DMS 273 treated with DMSO at 0.1 percent for 48 hours (cell line): ENCODE data around the gene CMTR2.
"Not testable (repeated sequence)": the region's sequence is repeated elsewhere in the genome, so short reads cannot be mapped to it uniquely, and the experiment has no call there.

Source experiments
- DNase-seq: peaks from one replicate; lab custom pipeline; 2025; lab: John Stamatoyannopoulos, UW

Gene CMTR2

GRCh38 chr16:71288890-71289731 lies at the start of gene CMTR2:
TSS of gene CMTR2 (minus strand) at chr16:71289402. CDS start at chr16:71285920, 3,482 bp downstream.
- DNase-seq, result peak; percentile 97

DNA sequence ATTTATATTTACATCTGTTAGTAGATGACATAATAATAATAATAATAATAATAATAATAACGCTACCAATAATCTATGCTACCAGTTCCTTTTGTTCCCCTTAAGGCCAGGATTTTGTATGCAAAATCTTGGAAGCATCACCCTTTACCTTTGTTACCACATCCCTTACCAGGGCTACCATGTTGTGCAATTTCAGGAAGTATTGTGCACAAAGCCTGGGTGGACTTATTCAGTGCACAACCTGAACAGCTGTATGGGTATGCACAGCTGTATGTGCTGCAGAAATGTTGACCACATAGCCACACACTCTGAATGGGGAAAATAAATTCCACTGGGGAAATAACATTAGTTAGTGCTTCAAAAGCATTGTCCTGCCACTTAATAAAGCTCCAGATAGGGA lies 49.4 kb upstream of the CMTR2 start:
- no peak for DNase-seq

DNA sequence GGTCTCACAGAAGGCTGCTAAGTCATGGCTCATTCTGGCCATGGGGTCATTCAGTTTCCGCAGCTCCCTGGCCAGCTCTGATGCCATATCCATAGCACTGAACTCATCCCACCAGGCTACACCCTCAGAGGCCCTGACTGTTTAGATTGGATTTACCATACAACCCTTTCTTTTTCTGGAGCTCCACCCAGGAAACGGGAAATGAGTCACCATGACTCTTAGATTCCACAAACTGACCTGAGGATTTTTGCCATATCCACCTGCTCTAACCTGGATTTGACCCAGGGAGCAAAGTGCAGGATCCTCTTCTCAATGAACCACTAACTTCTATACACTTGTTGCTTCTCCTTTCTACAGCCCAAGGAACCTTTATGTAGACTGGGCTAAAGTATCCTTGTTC lies 49.0 kb upstream of the CMTR2 start:
- DNase-seq, result no peak

DNA sequence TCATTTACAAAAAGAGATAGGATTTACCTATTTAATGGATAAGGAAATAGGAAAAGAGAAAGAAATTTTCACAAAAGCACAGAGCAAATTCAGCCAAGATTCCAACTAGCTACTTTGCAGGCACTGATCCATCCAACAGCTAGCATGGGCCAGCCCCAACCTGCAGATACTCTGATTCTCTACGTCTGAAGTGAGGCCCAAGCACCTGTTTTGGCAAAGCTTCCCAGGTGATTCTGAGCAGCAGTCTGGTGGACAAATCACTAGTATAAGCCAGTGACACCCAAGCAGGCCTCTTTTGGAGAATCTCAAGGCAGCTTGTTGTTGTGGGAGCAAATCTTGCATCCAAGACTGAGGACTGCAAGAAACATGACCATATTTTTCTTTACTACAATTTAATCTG lies 48.4 kb upstream of the CMTR2 start:
- DNase-seq, result no peak

DNA sequence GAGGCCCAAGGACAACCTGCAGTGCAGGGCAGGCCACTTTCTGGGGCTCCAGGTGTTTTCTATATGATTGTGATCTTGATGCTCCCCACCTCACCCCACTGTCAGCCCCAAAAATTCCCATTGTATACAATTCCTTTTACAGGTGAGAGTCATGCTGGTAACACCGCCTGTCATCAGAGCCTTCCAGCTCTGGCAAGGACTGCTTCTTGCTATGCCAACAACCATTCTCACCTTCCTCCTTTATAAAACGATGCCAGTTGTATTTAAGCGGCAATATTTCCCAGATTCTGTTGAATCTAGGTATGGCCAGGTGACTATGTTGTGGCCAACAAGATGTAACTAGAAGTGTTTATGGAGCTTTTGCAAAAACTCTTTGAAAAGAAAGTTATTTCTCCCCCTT lies 38.9 kb upstream of the CMTR2 start:
- DNase-seq, result no peak

- no peak for DNase-seq
Observed at GRCh38 chr16:71327720-71328119, 38.5 kb upstream of the CMTR2 start.

DNA sequence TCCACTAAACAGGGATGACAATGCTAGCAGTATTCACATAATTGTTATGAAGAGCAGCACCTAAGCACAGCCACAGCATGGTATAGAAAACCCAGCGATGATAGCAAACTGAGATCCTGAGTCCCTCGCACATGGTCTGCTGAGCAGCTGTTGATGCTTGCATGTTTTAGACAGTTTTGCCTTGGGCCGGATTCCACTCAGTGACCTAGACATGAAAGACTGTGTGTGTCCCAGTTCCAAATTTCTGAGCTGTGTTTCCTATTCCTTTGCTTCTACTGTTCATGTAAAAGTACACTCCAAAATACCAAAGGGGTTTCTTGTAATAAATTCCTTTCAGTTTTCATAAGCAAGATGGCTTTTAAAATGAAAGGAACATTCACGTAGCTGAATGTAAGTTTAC lies 30.8 kb upstream of the CMTR2 start:
- no peak for DNase-seq

GRCh38 chr16:71315269-71315668 lies 26.1 kb upstream of the CMTR2 start:
- DNase-seq, result no peak

DNA sequence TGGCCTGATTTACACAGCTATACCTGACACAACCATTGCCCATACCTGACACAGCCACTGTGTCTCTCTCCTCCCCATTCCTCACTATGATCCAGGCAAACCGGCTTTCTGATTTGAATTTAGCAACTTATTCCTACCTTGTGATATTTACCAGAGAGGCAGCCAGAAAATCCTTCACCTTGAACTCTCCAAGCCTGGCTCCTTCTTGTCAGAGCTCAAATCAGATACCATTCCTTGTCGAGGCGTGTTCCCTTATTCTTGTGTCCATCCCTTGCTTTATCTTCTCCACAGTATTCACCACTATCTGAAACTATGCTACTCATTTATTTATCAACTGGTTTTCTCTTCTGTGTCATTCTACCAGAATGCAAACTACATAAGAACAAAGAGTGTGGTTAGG lies 24.4 kb upstream of the CMTR2 start:
- DNase-seq, result not testable (repeated sequence)

- DNase-seq, result no peak
Observed at GRCh38 chr16:71311553-71312158, 22.5 kb upstream of the CMTR2 start.

DNA sequence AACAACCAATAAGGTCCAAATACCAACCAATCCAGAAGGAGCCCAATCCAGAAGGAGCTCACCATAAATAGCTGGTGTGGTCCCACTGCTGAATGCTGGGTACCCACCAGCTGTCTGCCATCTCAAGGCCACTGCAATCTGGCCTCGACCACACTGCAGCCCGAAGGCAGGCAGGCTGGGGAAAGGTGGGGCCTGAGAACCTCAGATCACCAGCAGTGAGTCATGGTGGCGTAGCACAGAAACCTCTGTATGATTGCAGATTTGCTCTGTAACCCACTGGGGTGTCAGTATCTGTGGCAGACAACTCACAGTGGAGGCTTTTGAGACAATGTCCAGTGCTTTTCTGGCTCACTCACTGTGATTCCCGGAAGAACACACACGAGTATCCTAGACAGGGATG lies 14.7 kb upstream of the CMTR2 start:
- DNase-seq, result no peak

DNA sequence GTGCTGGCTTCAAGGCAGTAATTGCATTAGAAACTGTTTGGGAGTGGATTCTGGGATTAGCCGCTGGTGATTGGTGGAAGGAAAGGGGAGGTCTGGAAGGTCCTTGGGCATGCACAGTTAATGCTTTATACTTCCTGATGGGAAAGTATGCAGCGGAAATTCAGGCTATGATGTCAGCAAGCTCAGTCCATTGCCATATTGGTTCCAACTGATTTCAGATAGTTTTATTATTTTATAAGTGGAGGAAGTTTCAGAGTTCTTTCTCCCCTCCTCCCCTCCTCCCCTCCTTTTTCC lies 8.1 kb upstream of the CMTR2 start:
- DNase-seq, result no peak

DNA sequence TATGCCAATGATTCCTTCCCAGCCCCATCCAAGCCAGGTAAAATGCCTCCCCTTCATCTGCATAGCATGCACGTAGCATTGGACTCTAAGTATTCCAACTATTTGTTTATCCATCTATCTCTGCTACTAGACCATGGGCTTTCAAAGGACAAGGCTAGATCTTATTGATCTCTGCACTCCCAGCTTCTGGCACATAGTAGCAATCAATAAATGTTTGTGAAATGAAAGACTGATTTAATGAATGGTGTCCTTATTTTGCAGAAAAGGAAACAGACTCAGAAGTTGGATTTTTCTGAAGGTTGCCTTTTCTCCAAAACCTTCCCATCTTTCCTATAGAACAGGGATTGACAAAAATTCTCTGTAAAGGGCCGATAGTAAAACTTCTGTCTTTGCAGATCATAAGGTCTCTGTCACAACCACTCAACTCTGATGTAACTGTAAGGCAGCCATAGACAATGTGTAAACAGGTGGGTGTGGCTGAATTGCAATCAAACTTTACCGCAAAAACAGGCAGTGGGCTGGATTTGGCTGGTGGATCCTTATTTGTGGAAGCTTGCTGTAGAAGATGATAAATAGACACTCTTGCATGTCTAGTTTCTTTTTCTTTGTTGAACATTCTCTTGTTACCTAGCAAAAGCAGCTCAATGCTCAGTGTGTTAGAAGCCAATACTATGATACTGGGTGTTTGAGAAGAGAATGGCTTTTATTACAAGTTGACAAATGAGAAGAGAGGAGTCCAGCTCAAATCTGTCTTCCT lies 7.6 kb upstream of the CMTR2 start:
- DNase-seq, result no peak

GRCh38 chr16:71295950-71296349 lies 6.7 kb upstream of the CMTR2 start:
- DNase-seq, result no peak

DNA sequence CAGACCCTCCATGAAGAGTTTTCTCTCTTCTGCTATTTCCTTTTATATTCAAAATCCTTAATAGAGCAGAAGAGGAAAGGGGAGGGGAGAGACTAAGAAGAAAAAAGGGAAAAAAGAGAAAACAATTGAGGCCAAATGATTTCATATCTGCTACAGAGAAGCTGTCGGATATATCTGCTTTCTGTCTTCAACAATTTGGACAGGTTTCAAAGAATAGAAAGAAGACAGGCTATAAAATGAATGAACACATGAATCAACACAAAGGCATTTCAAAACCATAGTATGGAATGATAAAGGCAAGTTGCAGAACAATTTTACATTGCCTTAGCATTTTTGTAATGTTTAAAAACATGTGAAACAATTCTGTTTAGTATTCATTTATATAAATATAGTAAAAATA lies 4.7 kb upstream of the CMTR2 start:
- DNase-seq, result no peak

DNA sequence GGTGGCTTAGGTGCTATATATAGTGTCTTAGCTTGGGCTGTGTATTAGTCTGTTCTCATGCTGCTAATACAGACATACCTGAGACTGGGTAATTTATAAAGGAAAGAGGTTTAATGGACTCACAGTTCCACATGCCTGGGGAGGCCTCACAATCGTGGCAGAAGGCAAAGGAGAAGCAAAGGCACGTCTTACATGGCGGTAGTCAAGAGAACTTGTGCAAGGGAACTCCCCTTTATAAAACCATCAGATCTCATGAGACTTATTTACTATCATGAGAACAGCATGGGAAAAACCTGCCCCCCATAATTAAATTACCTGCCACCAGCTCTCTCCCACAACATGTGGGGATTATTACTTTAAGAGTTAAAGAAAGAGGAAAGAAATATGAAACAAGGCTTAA lies 2.9 kb upstream of the CMTR2 start:
- DNase-seq, result not testable (repeated sequence)

DNA sequence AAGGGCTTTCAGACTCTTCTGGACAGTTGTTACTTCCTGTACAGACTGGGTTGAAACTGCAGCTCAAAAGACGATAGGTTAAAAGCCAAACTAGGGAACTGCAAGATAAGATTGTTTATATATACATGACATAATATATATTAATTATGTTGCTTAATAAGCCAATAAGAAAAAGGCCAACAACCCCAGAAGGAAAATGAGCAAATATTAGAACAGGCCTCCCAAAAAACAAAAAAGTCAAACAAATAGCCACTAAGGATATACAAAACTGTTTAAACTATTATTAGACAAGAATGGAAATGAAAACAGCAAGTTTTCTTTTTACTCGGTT lies 495 bp upstream of the CMTR2 start:
- no peak for DNase-seq

DNA sequence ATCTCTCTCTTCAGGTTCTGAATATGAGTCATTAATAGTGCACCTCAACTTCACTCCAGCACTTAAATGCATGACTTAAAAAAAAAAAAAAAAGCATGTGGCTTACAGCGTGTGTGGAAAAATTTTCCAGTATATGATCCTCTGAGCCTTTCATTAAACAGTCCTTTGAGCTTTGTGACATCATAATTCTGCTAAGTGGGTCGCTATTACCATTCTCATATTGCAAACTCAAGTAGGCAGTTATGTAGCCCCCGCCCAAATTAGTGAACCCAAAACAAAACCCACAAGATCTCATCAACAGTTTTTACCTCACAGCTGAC lies 672 bp downstream of the CMTR2 start:
- no peak for DNase-seq

DNA sequence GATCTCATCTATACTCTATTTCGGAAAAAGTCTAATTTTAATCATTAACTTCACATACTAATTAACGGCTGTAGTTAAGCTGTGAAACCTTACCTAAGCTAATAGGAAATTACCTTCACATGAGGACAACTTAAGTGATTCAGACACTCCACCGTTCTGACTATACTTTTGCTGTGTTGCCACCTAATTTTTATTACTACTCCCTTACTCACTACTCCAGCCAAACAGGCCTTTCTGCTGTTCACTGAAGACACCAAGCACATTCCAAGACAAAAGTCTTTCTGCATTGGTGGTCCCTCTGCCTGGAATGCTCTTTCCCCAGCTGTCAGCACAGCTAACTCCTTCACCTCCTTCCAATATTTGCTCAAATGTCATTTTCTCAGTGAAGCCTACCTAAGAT lies 1.3 kb downstream of the CMTR2 start:
- no peak for DNase-seq

DNA sequence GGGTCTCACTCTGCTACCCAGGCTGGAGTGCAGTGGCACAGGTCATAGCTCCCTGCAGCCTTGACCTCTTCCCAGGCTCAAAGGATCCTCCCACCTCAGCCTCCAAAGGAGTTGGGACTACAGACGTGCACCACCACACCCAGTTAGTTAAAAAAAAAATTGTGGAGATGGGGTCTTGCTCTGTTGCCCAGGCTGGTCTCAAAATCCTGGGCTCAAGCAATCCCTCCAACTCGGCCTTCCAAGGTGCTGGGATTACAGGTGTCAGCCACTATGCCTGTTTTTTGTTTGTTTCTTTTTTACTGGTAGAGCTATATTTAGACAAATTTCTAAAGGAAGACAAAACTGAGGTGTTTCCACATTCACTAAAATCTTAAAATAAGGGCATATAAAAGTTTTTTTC lies 1.7 kb downstream of the CMTR2 start:
- no peak for DNase-seq

- DNase-seq, result no peak
Observed at GRCh38 chr16:71283612-71284011, 5.6 kb downstream of the CMTR2 start.

DNA sequence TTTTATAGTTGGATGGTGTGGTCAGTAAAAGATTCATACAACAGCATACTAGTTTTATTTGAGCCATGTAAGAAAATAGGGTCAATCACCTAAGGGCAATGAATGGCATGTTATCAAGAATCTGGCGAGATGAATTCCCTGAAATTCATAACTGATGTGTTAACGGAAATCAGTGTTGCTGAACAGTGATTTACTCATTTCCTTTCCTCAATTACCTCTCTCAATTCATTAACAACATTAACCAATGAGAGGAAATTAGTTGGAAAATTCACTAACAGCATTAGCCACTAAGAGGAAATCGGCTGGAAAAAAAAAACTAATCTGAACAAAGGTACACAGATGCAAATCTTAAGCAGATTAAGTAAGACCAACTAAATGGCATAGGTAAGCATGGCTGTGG lies 6.3 kb downstream of the CMTR2 start:
- no peak for DNase-seq

GRCh38 chr16:71276589-71277334 lies 12.4 kb downstream of the CMTR2 start:
- no peak for DNase-seq
